Mesenchymal stem cell (in vitro differentiated cells and primary cell): ENCODE data around the gene ABCG5.

Experiments
- DNase-seq: peaks from one replicate; pipeline ENCODE4 v3.0.0-alpha.2; 2013
- H2AFZ ChIP-seq: one replicate; pipeline ENCODE4 v1.6.1; 2013; ENCODE audit warnings: low read depth, mild to moderate bottlenecking, control low read depth, inconsistent platforms, low read length, moderate library complexity
- H2AK5ac ChIP-seq: 2 replicates; pipeline ENCODE4 v1.6.1; 2013; ENCODE audit warnings: low read length, moderate library complexity, mild to moderate bottlenecking, inconsistent platforms; ENCODE audit not compliant: severe bottlenecking
- H2BK120ac ChIP-seq: one replicate; pipeline ENCODE4 v1.6.1; 2013; ENCODE audit warnings: low read depth, mild to moderate bottlenecking, inconsistent platforms, low read length, moderate library complexity
- H2BK12ac ChIP-seq, 2 experiments: one replicate each; pipeline ENCODE4 v1.6.1; 2013; ENCODE audit warnings: inconsistent platforms in 2 of 2, low read length in 2 of 2, mild to moderate bottlenecking in 2 of 2, moderate library complexity in 2 of 2, control low read depth in 1 of 2
- H2BK15ac ChIP-seq: one replicate; pipeline ENCODE4 v1.6.1; 2013; ENCODE audit warnings: mild to moderate bottlenecking, low read depth, inconsistent platforms; ENCODE audit not compliant: poor library complexity, severe bottlenecking
- H2BK5ac ChIP-seq: 2 replicates; pipeline ENCODE4 v1.6.1; 2013; ENCODE audit warnings: low read depth, mild to moderate bottlenecking, low read length, control low read depth, inconsistent platforms; ENCODE audit not compliant: poor library complexity, severe bottlenecking
- H3K14ac ChIP-seq, 2 experiments: one replicate each; pipeline ENCODE4 v1.6.1; 2013; ENCODE audit warnings: inconsistent platforms in 2 of 2, low read length in 2 of 2, control low read depth in 1 of 2, mild to moderate bottlenecking in 1 of 2, moderate library complexity in 1 of 2
- H3K18ac ChIP-seq, 2 experiments: one replicate each; pipeline ENCODE4 v1.6.1; 2013; ENCODE audit warnings: inconsistent platforms in 2 of 2, low read length in 2 of 2, control low read depth in 1 of 2, low read depth in 1 of 2, mild to moderate bottlenecking in 1 of 2
- H3K23ac ChIP-seq, 2 experiments: one replicate each; pipeline ENCODE4 v1.6.1; 2013; ENCODE audit warnings: inconsistent platforms in 2 of 2, low read length in 2 of 2, mild to moderate bottlenecking in 2 of 2, moderate library complexity in 2 of 2, control low read depth in 1 of 2
- H3K27ac ChIP-seq: 2 replicates; pipeline ENCODE4 v1.5.1; 2013; ENCODE audit warnings: mild to moderate bottlenecking, moderate library complexity, low read length, control low read depth, inconsistent platforms; ENCODE audit not compliant: poor library complexity, severe bottlenecking
- H3K27me3 ChIP-seq, 2 experiments: 2 replicates each; pipeline versions ENCODE4 v1.6.1 to v1.7.0; 2013; ENCODE audit warnings: low read length in 2 of 2, mild to moderate bottlenecking in 2 of 2, moderate library complexity in 2 of 2, control low read depth in 1 of 2, inconsistent platforms in 1 of 2; ENCODE audit not compliant: control insufficient read depth in 1 of 2, insufficient read depth in 1 of 2
- H3K36me3 ChIP-seq, 2 experiments: 2 replicates each; pipeline versions ENCODE4 v1.6.1 to v1.7.0; 2013; ENCODE audit warnings: low read length in 2 of 2, control low read depth in 1 of 2, inconsistent platforms in 1 of 2, low read depth in 1 of 2, mild to moderate bottlenecking in 1 of 2; ENCODE audit not compliant: insufficient read depth in 2 of 2, control insufficient read depth in 1 of 2
- H3K4ac ChIP-seq, 2 experiments: one replicate each; pipeline ENCODE4 v1.6.1; 2013; ENCODE audit warnings: inconsistent platforms in 2 of 2, low read length in 2 of 2, mild to moderate bottlenecking in 2 of 2, moderate library complexity in 2 of 2, control low read depth in 1 of 2, low read depth in 1 of 2
- H3K4me1 ChIP-seq: 2 replicates; pipeline ENCODE4 v1.6.1; 2013; ENCODE audit warnings: low read depth, low read length, control low read depth; ENCODE audit not compliant: control insufficient read depth, insufficient read depth
- H3K4me2 ChIP-seq: 2 replicates; pipeline ENCODE4 v1.6.1; 2013; ENCODE audit warnings: low read length, mild to moderate bottlenecking, inconsistent platforms; ENCODE audit not compliant: poor library complexity, severe bottlenecking
- H3K4me3 ChIP-seq, 2 experiments: 2 replicates each; pipeline versions ENCODE4 v1.5.1 to v1.7.0; 2013; ENCODE audit warnings: low read length in 2 of 2, mild to moderate bottlenecking in 2 of 2, control low read depth in 1 of 2, low read depth in 1 of 2; ENCODE audit not compliant: insufficient read depth in 1 of 2
- H3K79me1 ChIP-seq: replicated peaks from 2 replicates; pipeline ENCODE4 v1.6.1; 2013; ENCODE audit warnings: mild to moderate bottlenecking, control low read depth, low read length, inconsistent platforms; ENCODE audit not compliant: poor library complexity, severe bottlenecking
- H3K9ac ChIP-seq: 2 replicates; pipeline ENCODE4 v1.7.0; 2013; ENCODE audit warnings: mild to moderate bottlenecking, low read length, moderate library complexity
- H3K9me3 ChIP-seq: 2 replicates; pipeline ENCODE4 v1.7.0; 2013; ENCODE audit warnings: mild to moderate bottlenecking, low read length; ENCODE audit not compliant: control insufficient read depth
- H4K8ac ChIP-seq: one replicate; pipeline ENCODE4 v1.6.1; 2013; ENCODE audit warnings: inconsistent platforms, mild to moderate bottlenecking, low read length, moderate library complexity
- H4K91ac ChIP-seq: one replicate; pipeline ENCODE4 v1.6.1; 2013; ENCODE audit warnings: mild to moderate bottlenecking, low read length, inconsistent platforms
- WGBS: methylation state at CpG from one replicate; pipeline ENCODE4 v1.1.7; 2013; ENCODE audit warnings: mixed read lengths; 5-methylcytosine and 5-hydroxymethylcytosine counted together

ABCG5 gene

DNA sequence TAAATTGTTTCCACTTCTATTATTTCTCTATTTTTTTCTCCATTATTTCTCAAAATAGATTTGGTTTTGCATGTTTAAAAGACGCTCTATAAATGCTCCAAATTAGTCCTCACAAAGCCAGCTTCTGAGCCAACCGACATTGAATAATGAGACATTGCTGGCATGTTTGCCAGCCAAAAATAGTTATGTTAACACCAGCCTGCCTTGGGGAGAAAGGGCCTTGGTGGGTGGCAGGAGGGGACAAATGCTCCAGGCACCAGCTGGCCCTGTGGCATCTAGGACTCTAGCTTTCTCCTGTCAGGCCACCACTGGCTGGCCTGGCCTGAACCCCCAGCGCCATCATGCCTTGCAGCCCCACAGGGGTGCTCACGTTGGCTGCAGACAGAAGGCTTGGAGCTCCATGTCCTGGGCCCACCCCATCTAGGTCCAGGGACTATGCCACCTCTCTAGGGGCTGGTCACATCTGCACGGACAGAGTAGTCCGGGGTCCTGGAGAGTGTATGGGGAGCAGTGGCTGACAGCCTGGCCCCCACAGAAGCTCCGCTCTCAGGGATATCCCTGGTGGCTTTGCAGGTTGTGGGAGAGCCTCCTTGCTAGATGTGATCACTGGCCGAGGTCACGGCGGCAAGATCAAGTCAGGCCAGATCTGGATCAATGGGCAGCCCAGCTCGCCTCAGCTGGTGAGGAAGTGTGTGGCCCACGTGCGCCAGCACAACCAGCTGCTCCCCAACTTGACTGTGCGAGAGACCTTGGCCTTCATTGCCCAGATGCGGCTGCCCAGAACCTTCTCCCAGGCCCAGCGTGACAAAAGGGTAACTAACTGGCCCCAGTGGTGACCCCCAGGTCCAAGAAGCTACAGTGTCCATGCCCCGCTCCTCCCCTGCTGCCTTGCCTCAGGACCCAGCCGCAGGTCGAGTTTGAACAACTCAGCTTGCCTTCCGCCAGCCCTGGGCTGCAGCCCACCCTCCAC is 12.7 kb upstream of the ABCG5 start:
- Histone ChIP-seq H2BK12ac (no peak overlapping the region), H4K91ac (no peak overlapping the region), H3K4ac (no peak overlapping the region), H3K36me3 (no peaks in the 10 kb centered on the region), H3K14ac (no peak overlapping the region), H3K27me3 (peaks cover 38 to 68% of the 10 kb centered on the region in 2 experiments), H3K9me3 (no peaks in the 10 kb centered on the region), H3K4me3 (no peak overlapping the region), H3K27ac (no peak overlapping the region), H2AFZ (no peak overlapping the region), H2BK5ac (no peak overlapping the region), H3K9ac (no peak overlapping the region), H3K18ac (no peak overlapping the region), H3K79me1 (no peaks in the 10 kb centered on the region), H4K8ac (no peak overlapping the region), H2BK15ac (no peak overlapping the region), H3K4me2 (no peak overlapping the region), H3K4me1 (no peaks in the 10 kb centered on the region), H2BK120ac (no peak overlapping the region), H3K23ac (no peak overlapping the region), H2AK5ac (no peak overlapping the region)
- no peak for DNase-seq
- 90% methylated on average over 20 of the region's 20 CpGs for WGBS

DNA sequence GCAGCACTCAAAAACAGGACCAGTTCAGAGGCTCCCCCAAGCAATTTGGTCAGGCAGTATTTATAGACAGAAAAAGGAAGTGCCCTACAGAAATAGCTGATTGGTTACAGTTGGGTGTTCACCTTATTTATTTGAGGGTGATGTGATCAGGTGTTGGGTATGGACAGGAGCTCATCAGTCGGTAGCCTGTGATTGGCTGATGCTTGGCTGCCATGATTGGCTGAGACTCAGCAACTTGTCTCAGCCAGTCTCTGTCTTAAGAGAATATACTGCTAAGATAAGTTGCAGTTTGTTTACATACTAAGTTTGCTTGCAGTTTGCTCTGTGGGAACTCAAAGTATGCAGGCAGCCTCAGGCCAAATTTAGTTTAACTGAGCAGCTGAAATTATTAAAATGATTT is 9.6 kb upstream of the ABCG5 start:
- Histone ChIP-seq H3K4me1 (no peaks in the 10 kb centered on the region), H2BK15ac (no peak overlapping the region), H3K36me3 (no peaks in the 10 kb centered on the region), H3K9me3 (no peaks in the 10 kb centered on the region), H3K79me1 (no peaks in the 10 kb centered on the region), H3K4me2 (no peak overlapping the region), H3K23ac (no peak overlapping the region), H3K27ac (no peak overlapping the region), H4K91ac (no peak overlapping the region), H3K18ac (no peak overlapping the region), H2AFZ (no peak overlapping the region), H3K4ac (no peak overlapping the region), H3K27me3 (peaks cover 21 to 62% of the 10 kb centered on the region in 2 experiments), H2AK5ac (no peak overlapping the region), H3K9ac (no peak overlapping the region), H2BK12ac (no peak overlapping the region), H3K4me3 (no peak overlapping the region), H3K14ac (no peak overlapping the region), H4K8ac (no peak overlapping the region), H2BK120ac (no peak overlapping the region), H2BK5ac (no peak overlapping the region)
- 82% methylated on average over 1 of the region's 1 CpG for WGBS
- peak; percentile 36 for DNase-seq

DNA sequence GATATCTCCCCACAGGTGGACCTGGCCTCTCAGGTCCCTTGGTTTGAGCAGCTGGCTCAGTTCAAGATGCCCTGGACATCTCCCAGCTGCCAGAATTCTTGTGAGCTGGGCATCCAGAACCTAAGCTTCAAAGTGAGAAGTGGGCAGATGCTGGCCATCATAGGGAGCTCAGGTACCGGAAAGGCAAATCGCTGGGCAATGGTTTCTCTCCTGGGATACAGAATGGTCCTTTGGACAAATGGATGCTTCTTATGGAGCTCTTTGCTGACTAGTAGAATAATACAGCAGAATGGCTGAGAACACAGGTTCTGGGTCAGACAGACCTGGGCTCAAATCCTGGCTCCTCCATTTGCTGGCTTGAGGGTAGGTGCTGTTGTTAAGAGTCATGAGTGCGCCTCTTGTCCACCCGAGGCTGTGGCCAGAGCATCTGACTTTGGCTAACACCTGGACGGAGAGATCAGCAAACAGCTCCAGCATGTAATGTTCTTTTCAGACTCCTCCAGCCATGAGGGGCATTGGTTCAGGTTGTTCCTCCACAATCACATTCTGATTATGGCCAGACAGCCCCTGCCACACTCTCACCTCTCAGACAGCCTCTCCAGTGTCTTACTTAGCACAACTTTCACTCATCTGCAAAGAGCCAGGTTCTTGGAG is 7.6 kb upstream of the ABCG5 start:
- WGBS: 96% methylated on average over 5 of the region's 5 CpGs
- Histone ChIP-seq H3K9ac (no peak overlapping the region), H3K36me3 (no peaks in the 10 kb centered on the region), H2AFZ (no peak overlapping the region), H3K18ac (no peak overlapping the region), H2BK15ac (no peak overlapping the region), H3K27ac (no peak overlapping the region), H3K4me2 (no peak overlapping the region), H4K8ac (no peak overlapping the region), H3K9me3 (no peaks in the 10 kb centered on the region), H3K79me1 (no peaks in the 10 kb centered on the region), H3K4me1 (no peaks in the 10 kb centered on the region), H2BK120ac (no peak overlapping the region), H3K4me3 (no peak overlapping the region), H2BK12ac (no peak overlapping the region), H4K91ac (no peak overlapping the region), H3K14ac (no peak overlapping the region), H3K4ac (no peak overlapping the region), H2AK5ac (no peak overlapping the region), H3K23ac (no peak overlapping the region), H3K27me3 (peaks cover 19 to 65% of the 10 kb centered on the region in 2 experiments), H2BK5ac (no peak overlapping the region)
- no peak for DNase-seq

- Histone ChIP-seq H3K14ac (no peak overlapping the region), H2BK120ac (no peak overlapping the region)
- WGBS: no CpG with 5 or more reads among the region's 1 CpG
These were observed 6.5 kb upstream of the ABCG5 start for GRCh38 chr2:43845181-43845580.

More at GRCh38 chr2:43845181-43845580, 6.5 kb upstream of the ABCG5 start:
- Histone ChIP-seq H2BK15ac (no peak overlapping the region), H3K18ac (no peak overlapping the region), H4K8ac (no peak overlapping the region), H2BK5ac (no peak overlapping the region), H2AK5ac (no peak overlapping the region), H3K4me1 (no peaks in the 10 kb centered on the region), H3K79me1 (no peaks in the 10 kb centered on the region), H3K4ac (no peak overlapping the region), H3K9me3 (no peaks in the 10 kb centered on the region), H3K23ac (no peak overlapping the region), H3K27me3 (peaks cover 19 to 74% of the 10 kb centered on the region in 2 experiments), H2AFZ (no peak overlapping the region), H3K27ac (no peak overlapping the region), H4K91ac (no peak overlapping the region), H3K4me3 (no peak overlapping the region), H2BK12ac (no peak overlapping the region), H3K36me3 (no peaks in the 10 kb centered on the region), H3K4me2 (no peak overlapping the region), H3K9ac (no peak overlapping the region)
- DNase-seq: no peak
